ENCODE data around the gene ANAPC10. TPM values are rescaled to one million over a fixed set of nuclear protein-coding genes. Genes with fewer than 3 reads are reported as not detected.

ANAPC10 gene
- total RNA-seq, 1 donor from 2014 or later = 21.8 TPM

- Mint-ChIP-seq H3K4me3 (no peak overlapping the region), H3K27me3 (no peaks in the 10 kb centered on the region), H3K9me3 (peaks cover 7% of the 10 kb centered on the region), H3K36me3 (ENCODE audit: low read depth) (no peaks in the 10 kb centered on the region), H3K4me1 (no peaks in the 10 kb centered on the region), H3K27ac (no peak overlapping the region)
- TF ChIP-seq CTCF (IDR thresholded peaks at IDR 0.05) = no peak
- ATAC-seq (ENCODE audit: low read depth) (no peak), DNase-seq (no peak)
- ChIA-PET POLR2A (no interaction called here), CTCF (no interaction called here)
- intact Hi-C loops (cut with micrococcal nuclease) = no loop called here
Observed at GRCh38 chr4:144970597-144970996, 127.4 kb downstream of the ANAPC10 start.

GRCh38 chr4:144969821-144970220 is 128.2 kb downstream of the ANAPC10 start:
- no peaks in the 10 kb centered on the region for H3K4me1 Mint-ChIP-seq
- no peak overlapping the region for H3K4me3 Mint-ChIP-seq
- peaks cover under 1% of the 10 kb centered on the region for H3K27me3 Mint-ChIP-seq
- no peaks in the 10 kb centered on the region for H3K36me3 Mint-ChIP-seq (ENCODE audit: low read depth)
- ChIA-PET POLR2A (no interaction called here), CTCF (no interaction called here)
- TF ChIP-seq CTCF (IDR thresholded peaks at IDR 0.05) = no peak
- DNase-seq (no peak), ATAC-seq (ENCODE audit: low read depth) (no peak)
- intact Hi-C loops (cut with micrococcal nuclease) = no loop called here
- peaks cover 5% of the 10 kb centered on the region for H3K9me3 Mint-ChIP-seq
- H3K27ac Mint-ChIP-seq = no peak overlapping the region

- ChIA-PET POLR2A (no interaction called here), CTCF (no interaction called here)
- H3K36me3 Mint-ChIP-seq (ENCODE audit: low read depth) = no peaks in the 10 kb centered on the region
- H3K27ac Mint-ChIP-seq = no peak overlapping the region
- no peaks in the 10 kb centered on the region for H3K4me1 Mint-ChIP-seq
- no peak overlapping the region for H3K4me3 Mint-ChIP-seq
- no peaks in the 10 kb centered on the region for H3K9me3 Mint-ChIP-seq
- H3K27me3 Mint-ChIP-seq = peaks cover 2% of the 10 kb centered on the region
- DNase-seq = no peak
- TF ChIP-seq CTCF (IDR thresholded peaks at IDR 0.05) = no peak
- ATAC-seq (ENCODE audit: low read depth) = no peak
- intact Hi-C loops (cut with micrococcal nuclease) = no loop called here
Observed at GRCh38 chr4:144968606-144969005, 129.4 kb downstream of the ANAPC10 start.

GRCh38 chr4:144967161-144967560 is 130.8 kb downstream of the ANAPC10 start:
- ATAC-seq (ENCODE audit: low read depth) = no peak
- no peaks in the 10 kb centered on the region for H3K36me3 Mint-ChIP-seq (ENCODE audit: low read depth)

GRCh38 chr4:144962300-144962699 is 135.7 kb downstream of the ANAPC10 start:
- intact Hi-C loops (cut with micrococcal nuclease) = no loop called here
- CTCF ChIA-PET = no interaction called here
- no peaks in the 10 kb centered on the region for H3K36me3 Mint-ChIP-seq (ENCODE audit: low read depth)
- H3K27ac Mint-ChIP-seq = no peak overlapping the region
- no peaks in the 10 kb centered on the region for H3K4me1 Mint-ChIP-seq
- POLR2A ChIA-PET = no interaction called here
- H3K4me3 Mint-ChIP-seq = no peak overlapping the region
- no peak for TF ChIP-seq CTCF (IDR thresholded peaks at IDR 0.05)
- peaks cover 14% of the 10 kb centered on the region for H3K9me3 Mint-ChIP-seq
- ATAC-seq (ENCODE audit: low read depth) (no peak), DNase-seq (no peak)
- peaks cover 6% of the 10 kb centered on the region for H3K27me3 Mint-ChIP-seq

More at GRCh38 chr4:144967161-144967560, 130.8 kb downstream of the ANAPC10 start:
- H3K27me3 Mint-ChIP-seq = peaks cover 2% of the 10 kb centered on the region
- CTCF ChIA-PET = no interaction called here
- intact Hi-C loops (cut with micrococcal nuclease) = no loop called here
- no peak overlapping the region for H3K4me3 Mint-ChIP-seq
- no peak for DNase-seq
- no peaks in the 10 kb centered on the region for H3K9me3 Mint-ChIP-seq
- H3K4me1 Mint-ChIP-seq = no peaks in the 10 kb centered on the region
- H3K27ac Mint-ChIP-seq = no peak overlapping the region
- no peak for TF ChIP-seq CTCF (IDR thresholded peaks at IDR 0.05)
- POLR2A ChIA-PET = no interaction called here

Measured in activated B cell treated with CpG ODN at 0.5 μM for 24 hours (primary cell).